ENCODE data around the gene ZNF385D. TPM values are rescaled to one million over a fixed set of nuclear protein-coding genes. Genes with fewer than 3 reads are reported as not detected.

The ZNF385D gene, protein sequence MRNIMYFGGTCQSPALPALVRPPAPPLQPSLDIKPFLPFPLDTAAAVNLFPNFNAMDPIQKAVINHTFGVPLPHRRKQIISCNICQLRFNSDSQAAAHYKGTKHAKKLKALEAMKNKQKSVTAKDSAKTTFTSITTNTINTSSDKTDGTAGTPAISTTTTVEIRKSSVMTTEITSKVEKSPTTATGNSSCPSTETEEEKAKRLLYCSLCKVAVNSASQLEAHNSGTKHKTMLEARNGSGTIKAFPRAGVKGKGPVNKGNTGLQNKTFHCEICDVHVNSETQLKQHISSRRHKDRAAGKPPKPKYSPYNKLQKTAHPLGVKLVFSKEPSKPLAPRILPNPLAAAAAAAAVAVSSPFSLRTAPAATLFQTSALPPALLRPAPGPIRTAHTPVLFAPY
- total RNA-seq (not detected), polyA plus RNA-seq (not detected)

DNA sequence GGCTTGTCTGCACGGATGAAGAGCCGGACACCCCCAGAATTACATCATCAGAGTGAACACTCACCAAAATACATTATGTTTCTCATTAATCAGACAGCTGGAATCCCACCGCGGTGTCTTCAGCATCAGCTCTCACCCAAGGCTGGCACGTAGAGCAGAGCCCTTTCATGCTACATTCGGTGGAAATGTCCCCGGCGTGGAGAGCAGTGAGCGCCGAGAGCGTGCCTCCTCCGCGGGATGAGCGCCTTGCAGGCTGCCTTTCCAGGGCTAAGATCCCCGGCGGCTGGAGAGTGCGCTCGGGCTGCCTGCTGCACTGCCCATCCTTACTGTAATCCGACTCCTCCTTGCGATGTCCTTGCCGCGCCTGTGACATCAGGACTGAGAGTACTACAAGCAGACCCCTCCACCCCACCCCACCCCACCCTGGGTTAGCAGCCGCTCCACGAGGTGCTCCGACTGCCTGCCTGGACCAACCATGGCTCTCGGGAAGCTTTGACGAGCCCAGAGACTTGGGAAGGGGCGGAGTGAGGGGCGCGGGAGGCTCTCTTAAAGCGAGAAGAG, at the start of gene ZNF385D:
TSS of gene ZNF385D (minus strand) at position 380 of the 561 bp plus-strand sequence. CDS start at position 86, 294 bp downstream.
- Histone ChIP-seq H3K9me3 (ENCODE audit: low read length) (no peaks in the 10 kb centered on the region), H3K36me3 (ENCODE audit: insufficient read depth, low read length) (no peaks in the 10 kb centered on the region), H3K27ac (ENCODE audit: low read depth, low read length) (no peak within 1 kb of the TSS), H3K27me3 (ENCODE audit: insufficient read depth, low read length, poor library complexity, severe bottlenecking) (no peaks in the 10 kb centered on the region), H3K4me1 (ENCODE audit: insufficient read depth, low read length) (no peaks in the 10 kb centered on the region), H3K4me3 (ENCODE audit: low read length) (no peak within 1 kb of the TSS)
- Mint-ChIP-seq H3K36me3 (no peaks in the 10 kb centered on the region), H3K27me3 (peaks cover 0 to 2% of the 10 kb centered on the region in 2 donors), H3K4me3 (no peak within 1 kb of the TSS), H3K4me1 (no peaks in the 10 kb centered on the region), H3K9me3 (peaks cover 3 to 14% (median 7%) of the 10 kb centered on the region in 5 donors), H3K27ac (no peak within 1 kb of the TSS)
- ChIA-PET CTCF (no interaction called here), POLR2A (no interaction called here)
- DNase-seq = no peak

DNA sequence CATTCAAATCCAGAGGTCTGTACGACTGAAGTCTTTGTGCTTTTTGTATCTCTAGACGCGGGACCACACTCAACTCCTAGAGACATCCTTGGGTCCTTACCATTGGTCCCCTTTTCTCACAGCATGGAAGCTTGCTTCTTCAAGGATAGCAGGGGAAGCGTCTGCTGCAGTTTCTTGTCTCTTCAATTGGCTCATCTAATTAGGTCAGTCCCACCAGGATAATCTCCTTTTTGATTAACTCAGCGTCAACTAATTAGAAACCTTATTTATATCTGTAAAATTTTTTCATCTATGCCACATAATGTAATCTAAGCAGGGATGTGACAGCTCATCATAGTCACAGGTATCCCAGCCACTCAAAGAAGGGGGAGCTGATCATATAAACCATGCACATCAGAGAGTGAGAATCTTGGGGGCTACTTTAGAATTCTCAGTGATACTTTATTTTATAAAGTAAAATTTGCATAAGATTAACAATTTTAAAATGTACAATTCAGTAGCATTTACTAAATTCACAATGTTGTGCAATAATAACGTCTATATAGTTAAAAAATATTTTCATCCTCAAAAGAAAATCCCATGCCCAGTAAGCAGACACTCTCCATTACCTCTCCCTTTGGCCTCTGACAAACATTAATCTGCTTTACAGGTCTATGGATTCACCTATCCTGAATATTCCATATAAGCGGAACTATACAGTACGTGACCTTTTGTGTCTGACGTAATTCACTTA, 47.5 kb upstream of the ZNF385D start:
- Histone ChIP-seq H3K36me3 (ENCODE audit: insufficient read depth, low read length) (no peaks in the 10 kb centered on the region), H3K9me3 (ENCODE audit: low read length) (no peaks in the 10 kb centered on the region), H3K4me3 (ENCODE audit: low read length) (no peak overlapping the region), H3K27me3 (ENCODE audit: insufficient read depth, low read length, poor library complexity, severe bottlenecking) (no peaks in the 10 kb centered on the region), H3K27ac (ENCODE audit: low read depth, low read length) (no peak overlapping the region), H3K4me1 (ENCODE audit: insufficient read depth, low read length) (no peaks in the 10 kb centered on the region)
- Mint-ChIP-seq H3K27ac (no peak overlapping the region), H3K9me3 (peaks cover 6 to 31% (median 7%) of the 10 kb centered on the region in 5 donors), H3K4me1 (no peaks in the 10 kb centered on the region), H3K36me3 (no peaks in the 10 kb centered on the region), H3K27me3 (peaks cover 0 to 2% of the 10 kb centered on the region in 2 donors), H3K4me3 (no peak overlapping the region)
- ChIA-PET POLR2A (no interaction called here), CTCF (no interaction called here)
- DNase-seq = no peak

DNA sequence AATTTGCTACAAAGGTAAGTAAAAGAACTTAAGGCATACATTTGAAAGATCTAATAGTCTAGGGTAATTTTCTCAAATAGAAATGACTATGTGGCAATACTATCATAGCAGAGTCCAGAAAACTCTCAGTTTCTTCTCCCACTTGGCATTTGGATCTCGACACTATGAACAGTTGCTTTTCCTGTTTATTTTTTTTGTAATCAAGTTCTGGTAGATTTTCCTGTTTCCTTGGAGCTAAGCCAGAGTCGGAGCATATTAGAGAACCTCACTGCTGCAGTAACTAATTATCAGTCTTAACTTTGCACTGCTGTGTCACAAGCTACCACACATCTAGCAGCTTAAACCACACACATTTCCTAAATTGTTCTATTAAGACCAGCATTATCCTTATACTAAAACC, 44.9 kb upstream of the ZNF385D start:
- no peak overlapping the region for H3K27ac Mint-ChIP-seq
- ChIA-PET CTCF (no interaction called here), POLR2A (no interaction called here)
- H3K9me3 Mint-ChIP-seq = peaks cover 2 to 21% (median 6%) of the 10 kb centered on the region in 5 donors
- H3K4me1 ChIP-seq (ENCODE audit: insufficient read depth, low read length) = no peaks in the 10 kb centered on the region
- no peaks in the 10 kb centered on the region for H3K27me3 ChIP-seq (ENCODE audit: insufficient read depth, low read length, poor library complexity, severe bottlenecking)
- H3K4me3 ChIP-seq (ENCODE audit: low read length) = no peak overlapping the region
- no peak for DNase-seq
- H3K27ac ChIP-seq (ENCODE audit: low read depth, low read length) = no peak overlapping the region
- H3K4me1 Mint-ChIP-seq = no peaks in the 10 kb centered on the region
- H3K27me3 Mint-ChIP-seq = peaks cover 0 to 2% of the 10 kb centered on the region in 2 donors
- no peaks in the 10 kb centered on the region for H3K36me3 Mint-ChIP-seq
- H3K4me3 Mint-ChIP-seq = no peak overlapping the region
- no peaks in the 10 kb centered on the region for H3K9me3 ChIP-seq (ENCODE audit: low read length)
- H3K36me3 ChIP-seq (ENCODE audit: insufficient read depth, low read length) = no peaks in the 10 kb centered on the region

DNA sequence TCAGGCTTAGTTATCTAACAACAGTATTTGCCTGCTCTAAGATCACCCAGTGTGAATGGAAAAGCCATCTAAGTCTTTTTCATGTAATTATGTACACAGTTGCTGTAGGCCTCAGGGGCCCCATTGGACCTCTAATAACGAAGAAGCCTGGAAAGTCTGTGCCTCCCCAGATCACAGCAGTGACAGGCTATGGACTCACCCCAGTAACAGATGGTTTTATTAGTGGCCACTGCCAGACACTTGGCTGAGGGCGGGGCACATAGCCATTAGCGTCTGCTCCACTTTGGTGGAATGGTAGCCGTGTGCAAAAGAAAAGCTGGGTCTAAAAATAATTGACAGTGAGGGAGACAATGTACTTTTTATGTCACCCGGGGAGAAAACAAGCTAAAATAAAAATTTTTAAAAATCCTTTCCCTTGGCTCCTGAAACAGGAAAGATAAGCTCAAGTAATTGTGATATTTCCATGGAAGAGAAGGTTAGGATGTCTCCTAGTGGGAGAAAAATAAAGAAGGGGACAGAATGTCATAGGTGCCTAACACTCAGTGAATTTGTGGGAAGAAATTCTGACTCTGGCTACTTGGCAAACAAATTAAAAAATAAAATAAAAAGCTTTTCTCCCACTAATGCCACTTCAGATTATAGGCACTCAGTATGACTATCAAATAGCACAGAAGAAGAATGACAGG, 44.3 kb upstream of the ZNF385D start:
- ChIA-PET POLR2A (no interaction called here), CTCF (no interaction called here)
- Mint-ChIP-seq H3K9me3 (peaks cover 2 to 17% (median 6%) of the 10 kb centered on the region in 5 donors), H3K4me3 (no peak overlapping the region), H3K4me1 (no peaks in the 10 kb centered on the region), H3K27ac (no peak overlapping the region), H3K36me3 (no peaks in the 10 kb centered on the region), H3K27me3 (peaks cover 0 to 2% of the 10 kb centered on the region in 2 donors)
- no peaks in the 10 kb centered on the region for H3K36me3 ChIP-seq (ENCODE audit: insufficient read depth, low read length)
- no peaks in the 10 kb centered on the region for H3K27me3 ChIP-seq (ENCODE audit: insufficient read depth, low read length, poor library complexity, severe bottlenecking)
- no peak overlapping the region for H3K4me3 ChIP-seq (ENCODE audit: low read length)
- no peak for DNase-seq
- no peak overlapping the region for H3K27ac ChIP-seq (ENCODE audit: low read depth, low read length)
- no peaks in the 10 kb centered on the region for H3K9me3 ChIP-seq (ENCODE audit: low read length)
- no peaks in the 10 kb centered on the region for H3K4me1 ChIP-seq (ENCODE audit: insufficient read depth, low read length)

DNA sequence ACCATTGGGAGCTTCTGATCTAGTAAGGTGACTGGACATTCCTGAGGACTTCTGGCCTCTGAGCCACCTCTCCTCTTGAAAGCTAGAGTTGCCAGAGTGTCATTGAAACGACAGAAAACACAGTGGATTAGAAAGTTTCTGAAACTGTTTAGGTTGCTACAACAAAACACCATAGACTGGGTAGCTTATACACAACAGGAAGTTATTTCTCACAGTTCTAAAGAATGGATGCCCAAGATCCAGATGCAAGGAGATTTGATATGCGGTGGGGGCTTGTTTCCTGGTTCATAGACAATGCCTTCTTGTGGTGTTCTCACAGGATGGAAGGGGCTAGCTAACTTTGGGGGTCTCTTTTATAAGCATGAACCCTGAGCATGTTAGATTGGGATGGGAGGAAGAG, 43.3 kb upstream of the ZNF385D start:
- Histone ChIP-seq H3K4me3 (ENCODE audit: low read length) (no peak overlapping the region), H3K4me1 (ENCODE audit: insufficient read depth, low read length) (no peaks in the 10 kb centered on the region), H3K36me3 (ENCODE audit: insufficient read depth, low read length) (no peaks in the 10 kb centered on the region), H3K27ac (ENCODE audit: low read depth, low read length) (no peak overlapping the region), H3K27me3 (ENCODE audit: insufficient read depth, low read length, poor library complexity, severe bottlenecking) (no peaks in the 10 kb centered on the region), H3K9me3 (ENCODE audit: low read length) (no peaks in the 10 kb centered on the region)
- Mint-ChIP-seq H3K4me3 (no peak overlapping the region), H3K9me3 (peaks cover 0 to 14% (median 6%) of the 10 kb centered on the region in 5 donors), H3K27ac (no peak overlapping the region), H3K4me1 (no peaks in the 10 kb centered on the region), H3K36me3 (no peaks in the 10 kb centered on the region), H3K27me3 (peaks cover 0 to 2% of the 10 kb centered on the region in 2 donors)
- DNase-seq = no peak
- ChIA-PET CTCF (no interaction called here), POLR2A (no interaction called here)

DNA sequence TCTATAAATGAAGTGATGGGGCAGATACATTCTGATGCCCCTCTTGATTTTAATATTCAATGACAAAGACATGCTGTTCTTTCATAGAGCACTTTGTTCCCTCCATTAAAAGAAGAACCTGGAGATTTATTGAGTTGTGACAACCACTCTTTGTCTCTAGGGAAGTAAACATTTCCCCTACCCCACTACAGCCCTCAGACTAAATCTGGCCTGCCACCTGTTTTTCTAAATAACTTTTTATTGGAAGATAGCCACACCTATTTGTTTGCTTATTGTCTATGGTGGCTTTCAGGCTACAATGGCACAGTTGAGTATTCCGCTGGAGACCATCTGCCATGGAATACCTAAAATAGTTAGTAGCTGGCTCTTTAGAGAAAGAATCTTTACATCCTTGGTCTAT, 41.2 kb upstream of the ZNF385D start:
- ChIA-PET CTCF (no interaction called here), POLR2A (no interaction called here)
- H3K4me1 Mint-ChIP-seq = no peaks in the 10 kb centered on the region

DNA sequence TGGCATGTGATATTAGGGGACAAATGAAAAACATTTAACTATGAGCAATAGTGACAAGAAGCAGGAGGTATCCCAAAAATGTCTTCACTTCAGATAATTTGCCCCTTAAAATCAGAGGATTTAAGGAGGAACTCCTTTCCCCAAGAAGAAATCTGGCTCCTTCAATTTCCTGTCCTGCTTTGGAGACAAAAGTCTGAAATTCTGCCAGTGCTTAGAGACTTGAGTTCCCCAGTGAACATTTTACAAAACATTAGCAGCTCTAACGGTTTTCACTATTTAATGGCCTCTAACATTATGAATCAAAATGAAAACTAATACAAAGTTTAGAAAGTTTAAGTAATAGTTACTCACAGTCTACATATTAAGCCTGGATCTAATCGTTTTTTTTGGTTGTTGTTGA, 40.3 kb upstream of the ZNF385D start:
- Mint-ChIP-seq H3K27ac (no peak overlapping the region), H3K4me1 (no peaks in the 10 kb centered on the region), H3K4me3 (no peak overlapping the region), H3K36me3 (no peaks in the 10 kb centered on the region), H3K27me3 (no peaks in the 10 kb centered on the region), H3K9me3 (peaks cover 2 to 10% (median 6%) of the 10 kb centered on the region in 5 donors)
- Histone ChIP-seq H3K4me3 (ENCODE audit: low read length) (no peak overlapping the region), H3K27ac (ENCODE audit: low read depth, low read length) (no peak overlapping the region), H3K36me3 (ENCODE audit: insufficient read depth, low read length) (no peaks in the 10 kb centered on the region), H3K4me1 (ENCODE audit: insufficient read depth, low read length) (no peaks in the 10 kb centered on the region), H3K27me3 (ENCODE audit: insufficient read depth, low read length, poor library complexity, severe bottlenecking) (no peaks in the 10 kb centered on the region), H3K9me3 (ENCODE audit: low read length) (no peaks in the 10 kb centered on the region)
- CTCF ChIA-PET = no interaction called here
- no peak for DNase-seq
- POLR2A ChIA-PET = no interaction called here

More for the DNA sequence above, 41.2 kb upstream of the ZNF385D start:
- DNase-seq = no peak
- Mint-ChIP-seq H3K9me3 (peaks cover 2 to 9% (median 6%) of the 10 kb centered on the region in 5 donors), H3K27ac (no peak overlapping the region), H3K36me3 (no peaks in the 10 kb centered on the region), H3K4me3 (no peak overlapping the region), H3K27me3 (no peaks in the 10 kb centered on the region)
- Histone ChIP-seq H3K27ac (ENCODE audit: low read depth, low read length) (no peak overlapping the region), H3K9me3 (ENCODE audit: low read length) (no peaks in the 10 kb centered on the region), H3K4me1 (ENCODE audit: insufficient read depth, low read length) (no peaks in the 10 kb centered on the region), H3K36me3 (ENCODE audit: insufficient read depth, low read length) (no peaks in the 10 kb centered on the region), H3K4me3 (ENCODE audit: low read length) (no peak overlapping the region), H3K27me3 (ENCODE audit: insufficient read depth, low read length, poor library complexity, severe bottlenecking) (no peaks in the 10 kb centered on the region)

DNA sequence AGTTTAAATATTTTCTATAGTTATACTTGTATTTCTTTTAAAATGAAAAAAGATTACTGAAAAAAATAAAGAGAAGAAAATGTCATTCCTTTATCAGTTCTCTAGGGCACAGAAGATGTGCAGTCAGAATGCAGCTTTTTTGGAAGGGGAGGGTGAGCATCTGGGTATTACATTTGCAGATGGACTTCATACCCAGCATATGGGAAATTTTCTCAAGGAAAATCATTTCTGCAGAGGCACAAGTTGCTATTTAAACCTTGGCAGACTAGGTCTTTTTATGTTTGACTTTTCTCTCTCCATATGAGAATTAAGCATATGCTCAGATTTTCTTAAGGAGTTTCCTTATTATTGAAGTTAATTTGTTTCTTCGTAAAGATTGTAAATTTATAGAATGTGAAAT, 39.5 kb upstream of the ZNF385D start:
- ChIA-PET POLR2A (no interaction called here), CTCF (no interaction called here)
- H3K4me3 Mint-ChIP-seq = no peak overlapping the region
- Histone ChIP-seq H3K27ac (ENCODE audit: low read depth, low read length) (no peak overlapping the region), H3K4me1 (ENCODE audit: insufficient read depth, low read length) (no peaks in the 10 kb centered on the region), H3K9me3 (ENCODE audit: low read length) (no peaks in the 10 kb centered on the region), H3K4me3 (ENCODE audit: low read length) (no peak overlapping the region), H3K36me3 (ENCODE audit: insufficient read depth, low read length) (no peaks in the 10 kb centered on the region), H3K27me3 (ENCODE audit: insufficient read depth, low read length, poor library complexity, severe bottlenecking) (no peaks in the 10 kb centered on the region)
- no peaks in the 10 kb centered on the region for H3K4me1 Mint-ChIP-seq
- H3K9me3 Mint-ChIP-seq = peaks cover 0 to 10% (median 2%) of the 10 kb centered on the region in 5 donors
- no peaks in the 10 kb centered on the region for H3K36me3 Mint-ChIP-seq
- H3K27ac Mint-ChIP-seq = no peak overlapping the region
- no peak for DNase-seq
- H3K27me3 Mint-ChIP-seq = no peaks in the 10 kb centered on the region
